Placental epithelial cell (primary cell): ENCODE measurements around the gene OSGEP. TPM values are rescaled to one million over a fixed set of nuclear protein-coding genes. Genes with fewer than 3 reads are reported as not detected.

Experiments used
- small RNA-seq: library from RNA; depleted of rRNA; stranded (forward); fragments of <200 nt; gene quantifications from one replicate; pipeline ENCODE3, GENCODE V24; 2012
- total RNA-seq: library from RNA; depleted of rRNA; stranded (reverse); fragments of >200 nt; gene quantifications from 2 replicates; pipeline ENCODE4 v1.2.3, GENCODE V29; 2012

Gene OSGEP
- total RNA-seq, result 27.9 and 39.0 TPM in 2 replicates

DNA sequence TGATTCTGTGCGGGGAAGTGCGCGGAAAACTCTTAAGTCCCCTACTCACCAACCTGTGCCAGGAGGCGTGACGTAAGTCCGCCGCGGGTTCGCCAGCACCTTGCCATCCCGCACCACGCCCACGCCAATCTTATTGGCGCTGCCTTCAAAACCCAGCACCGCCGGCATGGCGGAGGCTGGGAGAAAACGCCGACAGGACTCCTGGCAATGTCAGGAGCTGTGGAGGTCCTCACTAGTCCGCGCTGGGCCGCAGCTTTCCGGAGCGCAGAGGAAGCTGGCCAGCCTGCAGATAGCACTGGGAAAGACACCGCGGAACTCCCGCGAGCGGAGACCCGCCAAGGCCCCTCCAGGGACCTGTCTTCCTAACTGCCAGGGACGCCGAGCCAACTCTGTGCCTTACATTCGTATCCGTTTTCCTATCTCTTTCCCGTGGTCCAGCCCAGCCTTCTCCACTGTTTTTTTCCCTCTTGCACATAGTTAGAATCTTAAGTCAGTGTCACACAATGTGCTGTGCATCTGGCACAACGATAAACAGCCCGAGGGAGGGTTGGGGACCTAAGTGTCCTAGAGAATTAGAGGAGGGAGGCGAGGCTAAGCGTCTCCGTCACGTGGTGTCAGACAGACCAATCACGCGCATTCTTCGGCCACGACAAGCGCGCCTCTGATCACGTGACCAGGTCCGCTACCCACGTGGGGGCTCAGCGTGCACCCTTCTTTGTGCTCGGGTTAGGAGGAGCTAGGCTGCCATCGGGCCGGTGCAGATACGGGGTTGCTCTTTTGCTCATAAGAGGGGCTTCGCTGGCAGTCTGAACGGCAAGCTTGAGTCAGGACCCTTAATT lies at the start of gene OSGEP, which contains the start of gene APEX1:
Gene OSGEP, minus strand, starts transcription at position 297 of the 839 bp plus-strand sequence. Its CDS starts 129 bp downstream, at position 168.
Gene APEX1, plus strand, starts transcription at position 711 of the 839 bp plus-strand sequence. CDS start 420 bp downstream, outside the sequence.

DNA sequence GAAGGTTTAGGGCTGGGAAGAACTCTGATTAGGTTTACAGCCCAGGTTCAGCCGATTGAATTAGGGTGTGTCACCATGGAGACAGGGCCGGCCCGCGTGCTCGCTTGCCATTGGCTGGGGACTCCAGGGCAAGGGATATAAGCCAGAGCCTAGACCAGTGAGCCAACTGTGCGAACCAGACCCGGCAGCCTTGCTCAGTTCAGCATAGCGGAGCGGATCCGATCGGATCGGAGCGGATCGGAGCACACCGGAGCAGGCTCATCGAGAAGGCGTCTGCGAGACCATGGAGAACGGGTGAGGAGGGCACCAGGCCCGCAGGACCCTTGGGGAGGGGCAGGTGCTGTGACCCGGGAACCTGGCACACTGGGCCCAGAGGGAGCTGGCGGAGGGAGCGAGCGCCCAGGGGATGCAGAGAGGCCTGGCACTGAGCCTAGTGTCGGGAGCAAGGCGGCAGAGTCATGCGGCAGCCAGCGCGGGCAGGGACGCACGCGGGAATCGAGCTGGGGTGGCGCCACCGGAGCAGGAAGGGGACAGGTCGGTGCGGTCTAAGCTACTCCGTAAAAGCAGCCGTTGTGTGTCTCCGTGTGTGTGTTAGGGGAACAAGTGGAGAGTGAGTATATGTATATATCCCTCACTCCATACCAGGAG lies 14.8 kb upstream of the OSGEP start, which contains the start of gene PNP:
Gene PNP, plus strand, starts transcription at position 165 of the 648 bp plus-strand sequence. Its CDS starts 119 bp downstream, at position 284.

DNA sequence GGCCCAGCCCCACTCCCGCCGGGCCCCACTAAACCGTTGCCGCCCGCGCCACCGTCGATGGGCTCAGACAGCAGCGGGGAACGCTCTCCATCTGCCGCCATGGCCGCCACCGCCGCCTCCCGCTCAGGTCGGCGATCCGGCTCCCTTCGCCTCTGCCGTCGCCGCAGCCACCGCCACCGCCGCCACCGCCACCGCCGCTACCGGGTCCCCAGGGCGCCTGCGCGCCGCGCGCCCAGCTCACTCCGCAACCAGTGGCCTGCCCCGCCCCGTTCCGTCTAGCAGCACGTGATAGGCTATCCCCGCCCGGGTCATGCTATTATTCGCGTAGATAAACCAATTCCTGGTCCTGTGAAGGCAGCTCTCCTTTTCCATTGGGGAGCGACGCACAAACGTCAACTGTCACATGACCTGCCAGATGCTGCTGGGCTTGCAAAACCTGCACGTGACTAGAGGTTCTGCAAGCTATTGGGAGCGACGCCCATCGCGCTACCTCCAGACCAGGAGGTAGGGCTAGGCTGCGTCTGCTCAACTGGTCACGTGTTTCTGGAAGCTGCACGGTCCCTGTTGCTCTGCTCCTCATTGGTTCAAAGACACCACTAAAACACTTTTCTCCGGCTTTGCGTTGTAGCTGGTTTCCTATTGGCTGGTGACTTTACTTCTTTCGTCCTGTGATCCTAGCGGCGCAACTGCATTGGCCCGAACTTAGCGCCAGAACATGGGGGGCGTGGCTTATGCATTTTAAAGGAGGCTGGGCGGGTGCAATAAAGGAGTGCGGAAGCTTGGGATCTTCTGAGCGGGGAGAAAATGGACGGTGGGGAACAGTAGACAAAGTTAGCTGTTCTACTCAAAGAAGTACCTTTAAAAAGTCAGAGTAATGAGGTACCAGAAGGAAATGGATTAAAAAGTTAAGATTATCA lies 6.9 kb upstream of the OSGEP start, which contains the start of gene PIP4P1:
Gene PIP4P1, minus strand, starts transcription at position 210 of the 917 bp plus-strand sequence. Its CDS starts 109 bp downstream, at position 101.

DNA sequence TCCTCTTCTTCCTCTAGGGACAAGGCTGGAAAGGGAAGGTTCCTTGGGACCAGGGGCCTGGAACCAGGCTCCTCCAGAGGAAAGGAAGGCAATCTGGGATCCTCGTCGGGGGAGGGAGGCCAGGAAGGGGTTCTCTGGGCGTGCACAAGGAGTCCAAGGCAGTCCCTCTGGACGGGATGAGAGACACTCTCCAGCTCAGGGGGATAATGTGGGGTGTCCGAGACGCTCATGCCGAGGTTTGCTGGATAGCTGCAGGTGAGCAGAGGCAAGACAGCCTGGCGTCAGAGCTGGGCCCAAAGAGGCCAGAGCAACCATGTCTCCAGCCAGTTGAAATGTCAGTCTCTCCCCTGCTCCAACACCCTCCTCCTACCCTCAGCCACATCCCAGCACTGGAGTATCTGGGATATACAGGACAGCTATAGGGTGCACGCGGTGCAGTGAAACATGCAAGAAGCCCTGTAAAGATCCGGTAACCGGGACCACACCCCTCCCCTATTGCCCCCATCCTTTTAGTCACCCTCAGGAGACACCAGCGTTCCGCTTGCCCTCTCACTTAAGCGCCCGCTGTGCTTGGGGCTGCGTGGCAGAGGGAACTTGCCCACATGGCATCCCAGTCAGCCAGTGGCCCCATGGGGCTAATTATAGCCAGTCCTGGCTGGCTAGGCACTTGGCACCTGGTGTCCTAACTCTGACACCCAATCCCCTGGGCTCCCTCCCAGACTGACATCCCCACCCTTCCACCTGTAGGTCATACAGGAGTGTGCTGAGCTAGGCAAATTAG lies 18.8 kb downstream of the OSGEP start, which contains the start of gene KLHL33:
Gene KLHL33, minus strand, starts transcription at position 585 of the 781 bp plus-strand sequence. Its CDS starts 355 bp downstream, at position 230.

DNA sequence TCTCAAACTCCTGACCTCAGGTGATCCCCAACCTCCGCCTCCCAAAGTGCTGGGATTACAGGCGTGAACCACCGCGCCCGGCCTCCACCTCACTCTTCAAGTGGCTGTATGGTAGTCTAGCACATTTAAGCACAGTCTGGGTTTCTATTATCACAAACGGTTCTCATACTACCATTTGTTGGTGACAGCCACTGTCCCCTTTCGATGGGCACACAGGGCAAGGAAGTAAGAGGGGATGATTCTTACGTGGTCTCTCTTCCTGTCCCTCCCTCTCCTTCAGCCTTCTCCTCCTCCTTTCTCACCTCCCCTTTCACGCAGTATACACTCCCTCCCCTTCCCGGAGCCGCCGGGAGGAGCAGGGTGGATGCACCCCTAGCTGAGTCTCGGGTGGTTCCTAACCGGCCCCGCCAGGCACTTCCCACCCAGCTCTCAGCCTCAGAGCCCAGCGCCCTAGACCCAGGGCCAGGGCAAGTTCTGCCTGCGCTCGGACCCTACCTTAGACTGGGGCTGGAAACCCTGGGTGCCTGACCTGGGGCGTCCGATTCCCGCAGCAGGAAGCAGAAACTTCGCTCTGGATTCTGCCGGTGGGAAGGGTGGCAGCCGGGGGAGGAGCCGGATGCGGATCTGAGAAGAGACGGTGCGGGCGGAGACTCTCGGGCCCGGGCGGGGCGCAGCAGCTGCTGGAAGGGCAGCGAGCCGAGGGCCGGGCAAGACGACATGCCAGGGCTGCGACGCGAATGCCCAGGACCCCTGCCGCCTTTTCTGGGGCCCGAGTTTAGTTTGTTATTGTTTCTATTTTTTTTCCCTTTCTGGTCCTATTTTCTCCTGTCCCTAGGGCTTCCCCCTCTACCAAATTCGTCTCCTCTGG lies 41.5 kb downstream of the OSGEP start, which contains the start of gene TEP1:
Gene TEP1, minus strand, starts transcription at position 626 of the 868 bp plus-strand sequence. CDS start 5,062 bp downstream, outside the sequence.

Small RNA genes within 50 kb of the gene (small RNA-seq; reads per million reads assigned to genes)
- 0.58 reads per million, percentile 34 among the genes with 10 or more reads in this experiment for gene RNA5SP382

Other genes with a start within 250 kb of the OSGEP start
- gene OR11H6, start 231.1 kb downstream of the OSGEP start, total RNA-seq, result not detected in 2 replicates
- gene OR11H7, start 225.8 kb downstream of the OSGEP start, total RNA-seq, result not detected in 2 replicates
- gene OR11H4, start 215.5 kb downstream of the OSGEP start, total RNA-seq, result not detected in 2 replicates
- gene TTC5, start 148.9 kb downstream of the OSGEP start, total RNA-seq, result 14.9 and 16.7 TPM in 2 replicates
- 43.7 and 55.4 TPM in 2 replicates for gene CCNB1IP1, start 121.5 kb downstream of the OSGEP start, total RNA-seq
- 5.3 and 13.0 TPM in 2 replicates for gene PARP2, start 111.2 kb downstream of the OSGEP start, total RNA-seq
- gene TEP1, start 41.3 kb downstream of the OSGEP start, total RNA-seq, result 15.7 and 20.1 TPM in 2 replicates
- gene KLHL33, start 18.6 kb downstream of the OSGEP start, total RNA-seq, result under 0.01 TPM in 1 of 2 replicates, not detected in the other
- 92.7 and 102 TPM in 2 replicates for gene APEX1, start 414 bp upstream of the OSGEP start, total RNA-seq
- 18.8 and 19.2 TPM in 2 replicates for gene PIP4P1, start 6.6 kb upstream of the OSGEP start, total RNA-seq
- gene PNP, start 14.6 kb upstream of the OSGEP start, total RNA-seq, result 44.0 and 58.5 TPM in 2 replicates
- not detected in 2 replicates for gene RNASE10, start 50.7 kb upstream of the OSGEP start, total RNA-seq
- gene RNASE9, start 106.2 kb upstream of the OSGEP start, total RNA-seq, result not detected in 2 replicates
- not detected in 2 replicates for gene RNASE11, start 133.2 kb upstream of the OSGEP start, total RNA-seq
- gene RNASE12, start 136.6 kb upstream of the OSGEP start, total RNA-seq, result not detected in 2 replicates
- gene OR6S1, start 186.9 kb upstream of the OSGEP start, total RNA-seq, result not detected in 2 replicates
- gene RNASE4, start 229.7 kb upstream of the OSGEP start, total RNA-seq, result 16.9 and 20.0 TPM in 2 replicates
- gene ANG, start 234.0 kb upstream of the OSGEP start, total RNA-seq, result 6.5 and 6.7 TPM in 2 replicates